Measurements from ENCODE around the gene STARD9.

DNA sequence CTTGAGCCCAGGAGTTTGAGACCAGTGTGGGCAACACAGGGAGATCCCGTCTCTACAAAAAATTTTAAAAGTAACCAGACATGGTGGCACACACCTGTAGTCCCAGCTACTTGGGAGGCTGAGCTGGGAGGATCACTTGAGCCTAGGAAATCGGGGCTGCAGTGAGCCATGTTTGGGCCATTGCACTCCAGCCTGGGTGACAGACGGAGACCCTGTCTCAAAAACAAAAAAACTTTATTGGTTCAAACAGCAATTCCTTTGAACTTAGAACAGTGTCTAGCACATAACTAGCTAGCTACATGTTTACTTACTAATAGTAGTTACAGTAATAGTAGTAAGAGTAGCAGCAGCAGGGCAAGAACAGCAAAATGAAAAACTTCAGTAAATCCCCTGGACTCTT is 16.7 kb upstream of the STARD9 start:
- TF ChIP-seq, protein P1, sequence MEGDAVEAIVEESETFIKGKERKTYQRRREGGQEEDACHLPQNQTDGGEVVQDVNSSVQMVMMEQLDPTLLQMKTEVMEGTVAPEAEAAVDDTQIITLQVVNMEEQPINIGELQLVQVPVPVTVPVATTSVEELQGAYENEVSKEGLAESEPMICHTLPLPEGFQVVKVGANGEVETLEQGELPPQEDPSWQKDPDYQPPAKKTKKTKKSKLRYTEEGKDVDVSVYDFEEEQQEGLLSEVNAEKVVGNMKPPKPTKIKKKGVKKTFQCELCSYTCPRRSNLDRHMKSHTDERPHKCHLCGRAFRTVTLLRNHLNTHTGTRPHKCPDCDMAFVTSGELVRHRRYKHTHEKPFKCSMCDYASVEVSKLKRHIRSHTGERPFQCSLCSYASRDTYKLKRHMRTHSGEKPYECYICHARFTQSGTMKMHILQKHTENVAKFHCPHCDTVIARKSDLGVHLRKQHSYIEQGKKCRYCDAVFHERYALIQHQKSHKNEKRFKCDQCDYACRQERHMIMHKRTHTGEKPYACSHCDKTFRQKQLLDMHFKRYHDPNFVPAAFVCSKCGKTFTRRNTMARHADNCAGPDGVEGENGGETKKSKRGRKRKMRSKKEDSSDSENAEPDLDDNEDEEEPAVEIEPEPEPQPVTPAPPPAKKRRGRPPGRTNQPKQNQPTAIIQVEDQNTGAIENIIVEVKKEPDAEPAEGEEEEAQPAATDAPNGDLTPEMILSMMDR (IDR thresholded peaks at IDR 0.05; ENCODE audit: insufficient read depth, low read depth, low read length): no peak
- no peak for TF ChIP-seq EZH2 (IDR thresholded peaks at IDR 0.05; ENCODE audit: insufficient read depth, low read length)
